ENCODE measurements around the gene SFTA2. TPM values are rescaled to one million over a fixed set of nuclear protein-coding genes. Genes with fewer than 3 reads are reported as not detected.

SFTA2 gene
- total RNA-seq, 4 donors from 2014 or later = not detected

DNA sequence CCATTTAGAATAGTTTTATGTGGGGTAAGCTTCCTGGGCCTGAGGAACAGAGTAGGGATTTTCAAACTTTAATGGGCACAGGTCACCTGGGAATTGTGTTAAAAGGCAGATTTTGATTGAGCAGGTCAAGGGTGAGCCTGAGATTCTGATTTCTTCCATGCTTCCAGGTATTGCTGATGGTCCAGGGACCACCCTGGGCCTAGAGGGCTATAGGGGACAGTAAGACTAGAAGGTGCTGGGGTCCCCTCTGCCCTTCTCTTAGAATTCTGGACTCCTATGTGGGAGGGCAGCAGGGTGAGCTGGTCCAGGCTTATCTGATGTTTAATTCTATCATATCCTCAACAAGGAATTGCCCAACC, 45.1 kb downstream of the SFTA2 start:
- TF ChIP-seq POLR2A (IDR thresholded peaks at IDR 0.05) = no peak
- TF ChIP-seq, protein P1, sequence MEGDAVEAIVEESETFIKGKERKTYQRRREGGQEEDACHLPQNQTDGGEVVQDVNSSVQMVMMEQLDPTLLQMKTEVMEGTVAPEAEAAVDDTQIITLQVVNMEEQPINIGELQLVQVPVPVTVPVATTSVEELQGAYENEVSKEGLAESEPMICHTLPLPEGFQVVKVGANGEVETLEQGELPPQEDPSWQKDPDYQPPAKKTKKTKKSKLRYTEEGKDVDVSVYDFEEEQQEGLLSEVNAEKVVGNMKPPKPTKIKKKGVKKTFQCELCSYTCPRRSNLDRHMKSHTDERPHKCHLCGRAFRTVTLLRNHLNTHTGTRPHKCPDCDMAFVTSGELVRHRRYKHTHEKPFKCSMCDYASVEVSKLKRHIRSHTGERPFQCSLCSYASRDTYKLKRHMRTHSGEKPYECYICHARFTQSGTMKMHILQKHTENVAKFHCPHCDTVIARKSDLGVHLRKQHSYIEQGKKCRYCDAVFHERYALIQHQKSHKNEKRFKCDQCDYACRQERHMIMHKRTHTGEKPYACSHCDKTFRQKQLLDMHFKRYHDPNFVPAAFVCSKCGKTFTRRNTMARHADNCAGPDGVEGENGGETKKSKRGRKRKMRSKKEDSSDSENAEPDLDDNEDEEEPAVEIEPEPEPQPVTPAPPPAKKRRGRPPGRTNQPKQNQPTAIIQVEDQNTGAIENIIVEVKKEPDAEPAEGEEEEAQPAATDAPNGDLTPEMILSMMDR (IDR thresholded peaks at IDR 0.05) = no peak
- TF ChIP-seq EP300 (IDR thresholded peaks at IDR 0.05) = no peak
- no peak for TF ChIP-seq POLR2AphosphoS5 (IDR thresholded peaks at IDR 0.05)
- no peaks in the 10 kb centered on the region for H3K27me3 ChIP-seq
- H3K27ac ChIP-seq = peak overlapping the region; percentile 98
- DNase-seq (ENCODE audit: low spot score in 2 of 2) = no peak
- H3K36me3 ChIP-seq = peaks cover 31% of the 10 kb centered on the region
- peak overlapping the region; percentile 82 for H3K4me3 ChIP-seq
- H3K4me1 ChIP-seq = peaks cover 79% of the 10 kb centered on the region
- no peaks in the 10 kb centered on the region for H3K9me3 ChIP-seq

DNA sequence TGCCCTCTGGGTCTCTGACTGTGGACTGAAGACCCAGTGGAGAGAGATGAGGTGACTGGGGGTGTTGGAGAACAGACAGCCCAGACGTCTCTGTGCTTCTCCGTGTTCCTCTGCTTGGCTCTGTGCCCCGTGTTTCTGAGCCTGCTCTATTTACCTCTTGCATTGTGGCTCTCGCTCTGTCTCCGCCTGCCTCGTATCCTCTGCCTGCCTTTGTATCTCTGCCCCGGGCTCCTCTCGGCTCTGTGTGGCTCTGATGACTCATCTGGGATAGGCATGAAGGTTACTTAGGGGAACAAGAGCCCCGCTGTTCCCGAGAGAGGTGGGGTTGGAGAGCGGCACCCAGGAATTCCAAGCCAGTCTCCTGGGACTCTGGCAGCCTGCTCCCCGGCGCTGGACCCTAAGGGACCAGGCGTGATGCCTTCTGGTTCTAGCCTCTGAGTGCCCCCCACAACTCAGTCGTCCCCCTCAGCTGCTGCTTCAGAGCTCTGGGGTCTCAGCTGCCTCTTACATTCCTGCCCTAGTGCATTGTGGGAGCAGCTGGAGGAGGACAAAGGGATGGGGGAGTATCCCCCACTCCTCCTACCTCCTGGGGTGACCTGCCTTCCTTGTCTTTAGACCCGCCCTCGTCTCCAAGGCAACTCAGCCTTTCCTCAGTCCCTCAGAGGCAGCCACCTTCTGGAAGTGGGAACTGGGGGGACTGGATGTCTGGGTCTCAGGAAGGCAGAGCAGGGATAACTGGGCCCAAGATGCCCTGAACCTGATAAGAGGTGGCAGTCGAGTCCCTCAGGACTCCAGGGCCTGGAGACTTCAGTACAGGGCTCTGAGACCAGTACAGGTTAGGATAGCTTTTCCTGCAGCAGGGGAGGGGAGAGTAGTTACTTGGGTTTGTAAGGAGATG, 45.7 kb downstream of the SFTA2 start:
- peak overlapping the region; percentile 98 for H3K27ac ChIP-seq
- 29% methylated on average over 18 of the region's 18 CpGs for WGBS
- TF ChIP-seq, protein P1 (IDR thresholded peaks at IDR 0.05) = no peak
- TF ChIP-seq POLR2A (IDR thresholded peaks at IDR 0.05) (peak in 1 of 2 donors; percentile 22), EP300 (IDR thresholded peaks at IDR 0.05) (no peak), POLR2AphosphoS5 (IDR thresholded peaks at IDR 0.05) (no peak)
- H3K36me3 ChIP-seq = peaks cover 27% of the 10 kb centered on the region
- H3K27me3 ChIP-seq = no peaks in the 10 kb centered on the region
- no peaks in the 10 kb centered on the region for H3K9me3 ChIP-seq
- peaks cover 83% of the 10 kb centered on the region for H3K4me1 ChIP-seq
- peak overlapping the region; percentile 82 for H3K4me3 ChIP-seq
- peak; percentile 87 to 88 for DNase-seq (ENCODE audit: low spot score in 2 of 2)

DNA sequence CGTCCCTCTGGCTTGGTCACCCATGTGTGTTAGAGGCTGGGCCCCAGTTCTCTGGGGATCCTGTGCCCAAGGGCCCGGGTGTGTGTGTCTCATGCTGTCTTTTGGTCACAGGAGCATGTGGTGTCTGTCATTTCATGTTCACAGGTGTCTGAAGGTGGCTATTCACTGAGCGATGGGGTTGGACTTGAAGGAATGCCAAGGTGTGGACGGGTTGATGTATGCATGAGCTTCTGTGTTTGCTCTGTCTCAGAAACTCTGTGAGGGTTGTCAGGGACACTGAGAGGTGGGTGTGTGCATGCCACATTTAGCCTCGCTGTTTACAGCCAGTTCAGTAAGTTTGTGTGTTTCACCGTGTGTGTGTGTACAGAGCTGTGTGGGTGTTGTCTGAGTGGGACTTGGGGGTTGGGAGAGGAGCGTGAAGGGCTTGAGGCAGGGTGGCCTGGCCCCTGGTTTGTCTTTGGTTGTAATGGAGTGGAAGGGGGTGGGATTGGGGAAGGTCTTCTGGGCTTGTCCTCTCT, 46.4 kb downstream of the SFTA2 start:
- peaks cover 76% of the 10 kb centered on the region for H3K4me1 ChIP-seq
- no peak for TF ChIP-seq EP300 (IDR thresholded peaks at IDR 0.05)
- no peak for TF ChIP-seq POLR2A (IDR thresholded peaks at IDR 0.05)
- TF ChIP-seq POLR2AphosphoS5 (IDR thresholded peaks at IDR 0.05) = no peak
- TF ChIP-seq, protein P1 (IDR thresholded peaks at IDR 0.05) = no peak
- peak overlapping the region; percentile 82 for H3K4me3 ChIP-seq
- no peaks in the 10 kb centered on the region for H3K9me3 ChIP-seq
- no peaks in the 10 kb centered on the region for H3K27me3 ChIP-seq
- peaks cover 20% of the 10 kb centered on the region for H3K36me3 ChIP-seq
- peak overlapping the region; percentile 98 for H3K27ac ChIP-seq
- no peak for DNase-seq (ENCODE audit: low spot score in 2 of 2)
- WGBS = 36% methylated on average over 7 of the region's 7 CpGs

DNA sequence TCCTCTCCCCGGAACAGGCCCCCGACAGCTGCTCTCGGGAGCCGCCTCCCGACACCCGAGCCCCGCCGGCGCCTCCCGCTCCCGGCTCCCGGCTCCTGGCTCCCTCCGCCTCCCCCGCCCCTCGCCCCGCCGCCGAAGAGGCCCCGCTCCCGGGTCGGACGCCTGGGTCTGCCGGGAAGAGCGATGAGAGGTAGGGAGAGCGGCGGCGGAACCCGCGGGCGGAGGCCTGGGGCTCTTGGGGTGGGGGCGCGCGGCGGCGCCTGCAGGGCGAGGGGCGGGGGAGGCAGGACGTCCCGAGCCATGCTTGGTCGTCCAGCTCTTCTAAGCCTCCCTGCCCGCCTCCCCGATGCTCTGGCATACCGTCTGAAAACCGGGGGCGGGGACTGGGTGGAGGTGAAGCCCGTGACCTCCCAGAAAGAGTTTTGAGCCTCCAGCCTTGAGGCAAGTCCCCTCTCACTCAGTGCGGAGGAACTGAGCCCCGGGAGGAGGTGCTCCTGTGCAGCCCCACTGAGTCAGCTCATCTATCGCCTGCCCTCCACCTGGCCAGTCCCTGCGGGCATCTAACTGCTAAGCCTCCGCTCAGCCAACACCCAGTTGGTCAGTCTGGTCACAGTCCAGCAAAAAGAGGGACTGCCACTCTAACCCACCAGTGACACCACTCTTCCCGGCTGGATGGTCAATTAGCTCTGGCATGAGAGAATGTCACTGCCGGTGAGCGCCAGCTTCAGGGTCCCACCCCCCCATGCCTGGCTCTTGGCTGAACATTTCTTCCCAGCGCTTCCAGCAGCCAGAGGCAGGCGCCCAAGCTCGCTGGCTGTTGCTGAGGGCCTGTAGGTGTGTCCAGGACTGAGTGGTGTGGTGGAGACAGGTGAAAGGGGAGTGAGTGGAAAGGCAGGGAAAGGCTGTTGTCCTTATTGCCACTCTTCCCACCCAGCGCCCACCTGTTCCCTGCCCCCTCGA, 47.2 kb downstream of the SFTA2 start:
- H3K4me1 ChIP-seq = peaks cover 69% of the 10 kb centered on the region
- no peak for TF ChIP-seq EP300 (IDR thresholded peaks at IDR 0.05)
- no peaks in the 10 kb centered on the region for H3K9me3 ChIP-seq
- peak overlapping the region; percentile 98 for H3K27ac ChIP-seq
- H3K4me3 ChIP-seq = peak overlapping the region; percentile 82
- H3K36me3 ChIP-seq = peaks cover 14% of the 10 kb centered on the region
- no peaks in the 10 kb centered on the region for H3K27me3 ChIP-seq
- WGBS = 21% methylated on average over 11 of the region's 59 CpGs
- DNase-seq (ENCODE audit: low spot score in 2 of 2) = no peak

DNA sequence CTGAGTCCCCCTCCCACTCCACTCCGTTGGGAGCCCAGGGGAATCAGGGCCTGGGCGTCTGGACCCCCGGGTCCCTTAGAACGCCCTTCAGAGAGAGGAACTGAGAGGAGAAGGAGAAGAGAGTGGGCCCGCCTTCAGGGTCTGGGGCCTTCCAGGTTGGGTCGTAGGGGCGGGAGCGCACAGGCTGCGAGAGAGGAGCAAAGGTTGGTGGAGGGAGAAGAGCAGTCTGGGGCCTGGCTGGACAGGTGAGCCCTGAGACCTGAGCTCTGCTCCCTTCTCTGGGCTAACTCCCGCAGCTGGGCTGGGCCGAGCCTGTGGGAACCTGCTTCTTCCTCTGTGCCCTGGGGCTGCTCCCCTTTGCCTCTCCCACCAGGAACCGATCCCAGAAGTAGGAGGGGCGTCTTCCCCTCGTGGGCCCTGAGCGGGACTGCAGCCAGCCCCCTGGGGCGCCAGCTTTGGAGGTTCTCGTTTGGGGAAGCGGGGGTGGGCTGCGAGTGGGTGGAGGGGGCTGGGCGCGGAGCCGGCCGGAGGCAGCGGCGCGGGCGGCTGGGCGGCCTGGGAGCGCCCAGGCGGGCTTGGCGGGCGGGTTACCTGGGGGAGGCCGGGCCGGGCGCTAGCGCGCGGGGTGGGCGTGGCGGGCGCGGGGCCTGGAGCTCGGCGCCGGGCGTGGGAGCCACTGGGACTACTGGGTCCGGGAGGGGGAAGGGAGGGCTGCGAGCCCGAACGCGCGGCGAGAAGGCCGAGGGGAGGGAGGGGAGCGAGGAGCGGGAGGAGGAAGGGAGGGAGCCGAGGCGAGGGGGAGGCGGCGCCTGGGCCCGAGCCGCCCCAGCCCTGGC, 48.1 kb downstream of the SFTA2 start, which contains the start of gene DDR1:
TSS of gene DDR1 (plus strand) at position 835 of the 836 bp plus-strand sequence. CDS start 4,211 bp downstream, outside the sequence.
- Histone ChIP-seq H3K4me3 (peak within 1 kb of the TSS; percentile 82), H3K9me3 (no peaks in the 10 kb centered on the region), H3K27me3 (no peaks in the 10 kb centered on the region), H3K27ac (peak within 1 kb of the TSS; percentile 98), H3K4me1 (peaks cover 60% of the 10 kb centered on the region), H3K36me3 (peaks cover 5% of the 10 kb centered on the region)
- TF ChIP-seq POLR2AphosphoS5 (IDR thresholded peaks at IDR 0.05) (no peak), POLR2A (IDR thresholded peaks at IDR 0.05) (peak in 1 of 2 donors; percentile 23), EP300 (IDR thresholded peaks at IDR 0.05) (no peak)
- TF ChIP-seq, protein P1 (IDR thresholded peaks at IDR 0.05) = no peak
- WGBS = 24% methylated on average over 11 of the region's 62 CpGs
- peak; percentile 88 to 89 for DNase-seq (ENCODE audit: low spot score in 2 of 2)
